HG03571 (cell line): Measurements from ENCODE around the gene SLC22A17.

Experiments used
- ATAC-seq: cut with Tn5 transposase; IDR thresholded peaks from one replicate; pipeline ENCODE4 v1.9.1; 2021; ENCODE audit not compliant: unreplicated experiment

SLC22A17 gene

GRCh38 chr14:23382276-23382675 is 29.6 kb upstream of the SLC22A17 start:
- no peak for ATAC-seq

- ATAC-seq: no peak
These were observed 29.2 kb upstream of the SLC22A17 start for GRCh38 chr14:23381871-23382270.

DNA sequence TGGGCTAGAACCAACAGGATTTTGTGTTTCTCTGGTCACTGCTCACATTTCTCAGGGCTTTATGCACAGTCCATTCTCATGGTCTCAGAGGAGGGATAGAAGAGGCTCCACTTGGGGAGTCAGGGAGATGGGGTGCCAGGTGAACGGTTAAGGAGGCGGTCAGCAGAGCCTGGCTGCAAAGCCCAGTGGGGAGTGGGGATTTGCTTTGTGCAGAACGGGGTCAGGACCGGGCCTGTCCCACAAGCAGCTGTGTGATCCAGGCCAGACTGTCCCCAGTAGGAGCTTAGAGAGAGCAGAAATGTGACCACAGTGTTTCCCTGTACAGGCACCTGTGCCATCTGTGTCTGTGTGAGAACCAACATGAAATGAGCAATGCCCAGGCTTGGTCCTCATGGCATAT is 28.3 kb upstream of the SLC22A17 start:
- no peak for ATAC-seq

GRCh38 chr14:23380197-23380914 is 27.7 kb upstream of the SLC22A17 start:
- ATAC-seq: no peak

DNA sequence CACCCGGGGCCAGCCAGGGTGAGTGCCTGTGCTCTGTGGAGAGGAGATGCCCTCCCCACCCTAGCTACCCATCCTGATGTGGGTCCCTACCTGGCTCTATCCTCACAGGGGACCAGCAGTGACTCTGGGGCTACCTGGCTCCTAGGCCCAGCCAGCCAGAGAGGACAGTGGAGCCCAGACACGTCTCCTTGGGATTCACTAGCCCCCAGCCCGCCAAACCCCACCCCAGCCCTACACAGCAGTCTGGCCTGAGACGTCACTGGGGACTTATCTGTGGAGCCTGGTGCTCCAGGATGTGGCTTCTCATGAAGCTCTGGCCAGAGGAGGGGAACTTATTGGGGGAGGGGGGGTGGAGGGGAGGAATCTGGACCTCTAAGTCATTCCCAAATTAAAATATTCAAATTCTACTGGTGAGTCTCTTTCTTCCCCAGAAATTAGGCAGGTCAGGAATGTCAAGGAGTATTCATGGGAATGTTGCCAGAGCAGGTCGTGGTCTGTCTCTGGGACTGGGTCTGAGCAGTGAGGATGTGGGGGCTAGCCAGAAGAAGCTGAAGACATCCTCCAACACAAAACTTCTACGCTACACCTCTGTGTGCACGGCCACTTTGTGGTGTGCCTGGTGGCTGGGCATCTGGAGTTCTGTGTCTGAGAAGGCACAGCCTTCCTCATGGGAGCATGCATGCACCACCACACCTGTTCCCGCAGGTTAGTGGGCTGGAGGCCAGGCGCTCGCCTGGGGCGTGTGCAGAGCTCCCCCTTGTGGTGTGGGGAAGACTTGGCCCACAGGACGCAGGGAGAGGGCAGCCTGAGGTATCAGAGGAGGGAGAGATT is 26.9 kb upstream of the SLC22A17 start:
- no peak for ATAC-seq

GRCh38 chr14:23378612-23379220 is 26.0 kb upstream of the SLC22A17 start:
- ATAC-seq: no peak

GRCh38 chr14:23377573-23378563 is 25.2 kb upstream of the SLC22A17 start:
- no peak for ATAC-seq

GRCh38 chr14:23377198-23377550 is 24.5 kb upstream of the SLC22A17 start:
- ATAC-seq: no peak

GRCh38 chr14:23376482-23377197 is 24.0 kb upstream of the SLC22A17 start, which contains the start of gene CMTM5:
Gene CMTM5 (plus strand): TSS chr14:23377046. CDS start chr14:23377252, 206 bp downstream.
- no peak for ATAC-seq

GRCh38 chr14:23375527-23376251 is 23.0 kb upstream of the SLC22A17 start:
- no peak for ATAC-seq

GRCh38 chr14:23373041-23373440 is 20.4 kb upstream of the SLC22A17 start:
- no peak for ATAC-seq

GRCh38 chr14:23372509-23372908 is 19.8 kb upstream of the SLC22A17 start, which contains the start of gene IL25:
Gene IL25 (plus strand): TSS chr14:23372809.
- no peak for ATAC-seq

- no peak for ATAC-seq
These were observed 19.2 kb upstream of the SLC22A17 start for GRCh38 chr14:23371865-23372264.

GRCh38 chr14:23370221-23370620 is 17.5 kb upstream of the SLC22A17 start:
- no peak for ATAC-seq

- no peak for ATAC-seq
These were observed 13.8 kb upstream of the SLC22A17 start for GRCh38 chr14:23366426-23366921.

DNA sequence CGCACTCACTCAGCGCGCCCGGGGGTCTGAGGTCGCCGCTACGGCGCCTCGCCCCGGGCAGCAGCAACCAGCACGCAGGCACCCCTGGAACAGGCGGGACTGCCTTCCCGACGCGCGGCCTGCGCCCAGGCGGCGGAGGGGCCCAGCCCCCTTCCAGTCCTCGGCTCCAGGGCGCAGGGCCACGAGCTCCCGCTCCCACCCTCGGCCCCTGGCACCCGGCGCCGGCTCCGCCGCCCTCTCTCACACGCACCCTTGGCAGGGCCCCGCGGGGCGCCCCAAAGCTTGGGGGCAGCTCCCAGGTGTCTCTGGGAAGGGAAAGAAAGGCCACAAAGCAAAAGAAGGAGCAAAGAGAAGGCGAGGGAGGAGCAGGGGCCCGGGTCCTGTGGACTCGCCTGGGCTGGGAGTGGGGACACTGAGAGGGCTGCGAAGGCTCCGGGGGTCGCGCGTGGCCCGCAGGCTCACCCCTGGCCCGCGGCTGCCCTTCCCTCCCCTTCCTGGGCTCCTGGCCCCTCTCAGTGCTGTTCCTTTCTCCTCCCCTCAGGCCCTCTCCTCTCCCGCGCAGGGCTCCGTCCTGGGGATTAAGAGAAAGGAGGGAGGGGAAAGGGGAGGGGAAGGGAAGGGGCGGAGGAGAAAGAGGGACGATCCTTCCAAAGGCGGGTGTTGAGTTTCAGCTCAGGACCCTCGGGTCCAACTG is 13.2 kb upstream of the SLC22A17 start:
- ATAC-seq: no peak

GRCh38 chr14:23365036-23365731 is 12.5 kb upstream of the SLC22A17 start, which contains the start of gene EFS:
Gene EFS (minus strand): TSS chr14:23365172. CDS start chr14:23365025, 147 bp downstream.
- ATAC-seq: no peak
